Measurements from ENCODE around the gene EAF2. TPM values are rescaled to one million over a fixed set of nuclear protein-coding genes. Genes with fewer than 3 reads are reported as not detected.
A peak's percentile ranks its signal among the peaks of the same experiment; 100 is the strongest.

EAF2 gene
- total and polyA plus RNA-seq, 12 donors: 1.8 to 7.4 (median 3.5) TPM

DNA sequence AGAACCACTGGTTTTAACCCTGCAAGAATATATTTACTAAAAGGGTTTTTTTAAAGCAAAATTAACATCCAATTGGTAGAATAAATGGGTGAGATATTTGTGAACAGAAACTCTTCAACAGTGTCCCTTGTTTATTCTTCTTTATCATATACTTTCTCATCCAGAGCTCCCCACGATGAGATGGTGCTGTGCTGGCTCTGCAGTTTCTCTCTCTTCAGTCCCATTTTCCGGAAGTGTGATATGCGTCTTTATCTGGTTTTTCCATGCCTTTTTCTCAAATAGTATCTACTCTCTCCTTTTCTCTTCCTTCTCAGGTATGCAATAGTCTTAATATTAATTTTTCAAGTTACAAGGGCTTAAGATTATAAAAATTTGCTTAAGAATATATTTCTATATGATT is 1.5 kb downstream of the EAF2 start:
- 82 to 84% methylated on average over 3 of the region's 3 CpGs for WGBS, 2 donors
- Histone ChIP-seq H3K27ac (peak overlapping the region in 1 of 10 donors; percentile 90), H3K4me1 (peaks cover 0 to 25% (median 19%) of the 10 kb centered on the region in 9 donors), H3K9me3 (no peaks in the 10 kb centered on the region), H3K36me3 (peaks cover 0 to 21% (median 0%) of the 10 kb centered on the region in 9 donors), H3K4me3 (peak overlapping the region in 3 of 10 donors; percentile 68 to 85 (median 73)), H3K27me3 (no peaks in the 10 kb centered on the region)
- ATAC-seq (no peak), DNase-seq (no peak)
- TF ChIP-seq, protein P1, sequence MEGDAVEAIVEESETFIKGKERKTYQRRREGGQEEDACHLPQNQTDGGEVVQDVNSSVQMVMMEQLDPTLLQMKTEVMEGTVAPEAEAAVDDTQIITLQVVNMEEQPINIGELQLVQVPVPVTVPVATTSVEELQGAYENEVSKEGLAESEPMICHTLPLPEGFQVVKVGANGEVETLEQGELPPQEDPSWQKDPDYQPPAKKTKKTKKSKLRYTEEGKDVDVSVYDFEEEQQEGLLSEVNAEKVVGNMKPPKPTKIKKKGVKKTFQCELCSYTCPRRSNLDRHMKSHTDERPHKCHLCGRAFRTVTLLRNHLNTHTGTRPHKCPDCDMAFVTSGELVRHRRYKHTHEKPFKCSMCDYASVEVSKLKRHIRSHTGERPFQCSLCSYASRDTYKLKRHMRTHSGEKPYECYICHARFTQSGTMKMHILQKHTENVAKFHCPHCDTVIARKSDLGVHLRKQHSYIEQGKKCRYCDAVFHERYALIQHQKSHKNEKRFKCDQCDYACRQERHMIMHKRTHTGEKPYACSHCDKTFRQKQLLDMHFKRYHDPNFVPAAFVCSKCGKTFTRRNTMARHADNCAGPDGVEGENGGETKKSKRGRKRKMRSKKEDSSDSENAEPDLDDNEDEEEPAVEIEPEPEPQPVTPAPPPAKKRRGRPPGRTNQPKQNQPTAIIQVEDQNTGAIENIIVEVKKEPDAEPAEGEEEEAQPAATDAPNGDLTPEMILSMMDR (IDR thresholded peaks at IDR 0.05): no peak
- intact Hi-C loops (cut with DNase I): no loop called here

DNA sequence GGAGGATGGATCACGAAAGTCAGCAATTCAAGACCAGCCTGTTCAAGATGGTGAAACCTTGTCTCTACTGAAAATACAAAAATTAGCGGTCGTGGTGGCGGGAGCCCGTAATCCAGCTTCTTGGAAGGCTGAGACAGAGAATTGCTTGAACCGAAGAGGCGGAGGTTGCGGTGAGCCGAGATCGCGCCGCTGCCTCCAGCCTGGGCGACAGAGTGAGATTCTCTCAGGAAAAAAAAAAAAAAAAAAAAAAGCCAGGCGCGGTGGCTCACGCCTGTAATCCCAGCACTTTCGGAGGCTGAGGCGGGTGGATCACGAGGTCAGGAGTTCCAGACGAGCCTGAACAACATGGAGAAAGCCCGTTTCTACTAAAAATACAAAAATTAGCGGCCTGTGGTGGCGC is 5.0 kb downstream of the EAF2 start:
- ATAC-seq (no peak), DNase-seq (no peak)
- TF ChIP-seq, protein P1 (IDR thresholded peaks at IDR 0.05): no peak
- intact Hi-C loops (cut with DNase I): no loop called here
- H3K27ac ChIP-seq: no peak overlapping the region
- no peaks in the 10 kb centered on the region for H3K27me3 ChIP-seq
- no peak overlapping the region for H3K4me3 ChIP-seq
- 98% methylated on average over 23 of the region's 23 CpGs for WGBS, 2 donors
- H3K36me3 ChIP-seq: peaks cover 0 to 6% (median 0%) of the 10 kb centered on the region in 9 donors
- no peaks in the 10 kb centered on the region for H3K9me3 ChIP-seq
- H3K4me1 ChIP-seq: peaks cover 0 to 12% (median 6%) of the 10 kb centered on the region in 9 donors

DNA sequence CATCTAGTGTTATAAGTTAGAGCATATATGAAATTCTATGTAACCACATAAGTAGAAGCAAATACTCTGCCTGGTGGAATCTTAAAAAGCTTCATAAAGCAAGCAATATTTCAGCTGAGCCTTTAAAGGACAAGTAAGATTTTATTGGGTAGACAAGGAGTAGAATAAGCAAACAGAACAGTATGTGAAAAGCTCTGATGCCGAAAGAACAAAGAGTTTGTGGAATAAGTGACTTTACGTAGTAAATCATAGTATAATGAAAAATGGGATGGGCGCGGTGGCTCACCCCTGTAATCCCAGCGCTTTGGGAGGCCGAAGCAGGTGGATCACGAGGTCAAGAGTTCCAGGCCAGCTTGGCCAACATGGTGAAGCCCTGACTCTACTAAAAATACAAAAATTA is 9.9 kb downstream of the EAF2 start:
- intact Hi-C loops (cut with DNase I): no loop called here
- ATAC-seq: no peak
- no peaks in the 10 kb centered on the region for H3K9me3 ChIP-seq
- no peaks in the 10 kb centered on the region for H3K27me3 ChIP-seq
- WGBS, 2 donors: 96 to 97% methylated on average over 7 of the region's 7 CpGs
- H3K27ac ChIP-seq: no peak overlapping the region
- H3K4me3 ChIP-seq: no peak overlapping the region
- H3K36me3 ChIP-seq: peaks cover 0 to 25% (median 0%) of the 10 kb centered on the region in 9 donors
- no peak for DNase-seq
- H3K4me1 ChIP-seq: no peaks in the 10 kb centered on the region
- TF ChIP-seq, protein P1 (IDR thresholded peaks at IDR 0.05): no peak

DNA sequence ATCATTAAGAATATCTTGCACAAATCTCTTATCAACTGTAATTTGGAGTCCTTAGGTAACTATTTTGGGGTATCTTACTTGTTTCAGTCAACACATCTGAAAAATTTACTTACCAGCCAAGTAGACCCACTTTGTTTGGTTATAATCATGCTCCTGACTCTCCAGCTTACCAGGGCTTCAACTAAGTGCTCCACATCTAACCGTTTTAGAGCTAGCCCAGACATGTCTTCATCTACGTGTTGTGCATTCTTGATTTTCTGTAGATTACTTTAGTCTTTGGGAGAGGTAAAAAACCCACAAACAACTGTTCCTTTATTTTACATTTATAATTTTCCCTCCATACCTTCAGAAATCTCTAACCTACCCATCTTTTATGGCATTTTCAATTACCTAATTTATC is 17.2 kb downstream of the EAF2 start:
- ATAC-seq: no peak
- DNase-seq: no peak
- Histone ChIP-seq H3K9me3 (no peaks in the 10 kb centered on the region), H3K27me3 (no peaks in the 10 kb centered on the region), H3K27ac (no peak overlapping the region), H3K36me3 (peaks cover 0 to 6% (median 0%) of the 10 kb centered on the region in 9 donors), H3K4me1 (no peaks in the 10 kb centered on the region), H3K4me3 (no peak overlapping the region)
- WGBS, 2 donors: 89 to 90% methylated on average over 2 of the region's 2 CpGs
- intact Hi-C loops (cut with DNase I): no loop called here
- TF ChIP-seq, protein P1 (IDR thresholded peaks at IDR 0.05): no peak
